Neutrophil (primary cell): ENCODE measurements around the gene MAPK1.
A peak's percentile ranks its signal among the peaks of the same experiment; 100 is the strongest.
"Not testable (repeated sequence)": the region's sequence is repeated elsewhere in the genome, so short reads cannot be mapped to it uniquely, and the experiment has no call there.

Experiments
- H3K27ac ChIP-seq: fragments of 200-600 bp; sonication (generic); 2 replicates; pipeline ENCODE4 v1.5.1; 2016; ENCODE audit warnings: mild to moderate bottlenecking, moderate library complexity
- H3K27me3 ChIP-seq: fragments of 200-600 bp; sonication (generic); 2 replicates; pipeline ENCODE4 v1.6.0; 2016; ENCODE audit warnings: mild to moderate bottlenecking
- H3K36me3 ChIP-seq: fragments of 200-600 bp; sonication (generic); 2 replicates; pipeline ENCODE4 v1.5.1; 2017
- H3K4me1 ChIP-seq, 2 experiments: fragments of 200-600 bp in 1 of 2; sonication (generic) in 1 of 2; 1 replicate in 1 of 2; 2 replicates in 1 of 2; pipeline versions ENCODE4 v1.5.1 to v1.6.1; 2013 to 2016; ENCODE audit warnings: low read depth in 1 of 2, low read length in 1 of 2, mild to moderate bottlenecking in 1 of 2, moderate library complexity in 1 of 2; ENCODE audit not compliant: control insufficient read depth in 1 of 2, insufficient read depth in 1 of 2
- H3K4me3 ChIP-seq, 2 experiments: fragments of 200-600 bp in 1 of 2; sonication (generic) in 1 of 2; 1 replicate in 1 of 2; 2 replicates in 1 of 2; pipeline ENCODE4 v1.5.1; 2013 to 2016; ENCODE audit warnings: low read depth in 1 of 2, low read length in 1 of 2, mild to moderate bottlenecking in 1 of 2, moderate library complexity in 1 of 2
- H3K9me3 ChIP-seq: fragments of 200-600 bp; sonication (generic); 2 replicates; pipeline ENCODE4 v1.5.1; 2016
- TF ChIP-seq, protein P1 (sequence below): fragments of 200-600 bp; sonication (generic); IDR thresholded peaks from 2 replicates; pipeline ENCODE4 v1.5.1; 2016; ENCODE audit warnings: antibody characterized with exemption

The MAPK1 gene

DNA sequence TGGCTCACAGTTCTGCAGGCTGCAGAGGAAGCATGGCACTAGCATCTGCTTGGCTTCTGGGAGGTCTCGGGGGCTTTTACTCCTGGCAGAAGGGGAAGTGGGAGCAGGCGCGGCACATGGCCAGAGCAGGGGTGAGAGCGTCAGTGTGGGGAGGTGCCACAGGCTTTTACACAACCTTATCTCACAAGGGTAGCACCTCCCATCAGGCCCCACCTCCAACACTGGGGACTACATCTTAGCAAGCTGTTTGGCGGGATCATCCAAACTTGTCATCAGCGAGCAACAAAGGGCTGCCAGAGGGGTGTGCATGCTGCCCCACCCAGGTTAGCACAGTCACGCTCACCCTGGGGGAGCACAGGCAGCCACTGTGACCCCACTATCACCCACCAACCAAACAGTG lies 112.9 kb downstream of the MAPK1 start:
- TF ChIP-seq, protein P1, sequence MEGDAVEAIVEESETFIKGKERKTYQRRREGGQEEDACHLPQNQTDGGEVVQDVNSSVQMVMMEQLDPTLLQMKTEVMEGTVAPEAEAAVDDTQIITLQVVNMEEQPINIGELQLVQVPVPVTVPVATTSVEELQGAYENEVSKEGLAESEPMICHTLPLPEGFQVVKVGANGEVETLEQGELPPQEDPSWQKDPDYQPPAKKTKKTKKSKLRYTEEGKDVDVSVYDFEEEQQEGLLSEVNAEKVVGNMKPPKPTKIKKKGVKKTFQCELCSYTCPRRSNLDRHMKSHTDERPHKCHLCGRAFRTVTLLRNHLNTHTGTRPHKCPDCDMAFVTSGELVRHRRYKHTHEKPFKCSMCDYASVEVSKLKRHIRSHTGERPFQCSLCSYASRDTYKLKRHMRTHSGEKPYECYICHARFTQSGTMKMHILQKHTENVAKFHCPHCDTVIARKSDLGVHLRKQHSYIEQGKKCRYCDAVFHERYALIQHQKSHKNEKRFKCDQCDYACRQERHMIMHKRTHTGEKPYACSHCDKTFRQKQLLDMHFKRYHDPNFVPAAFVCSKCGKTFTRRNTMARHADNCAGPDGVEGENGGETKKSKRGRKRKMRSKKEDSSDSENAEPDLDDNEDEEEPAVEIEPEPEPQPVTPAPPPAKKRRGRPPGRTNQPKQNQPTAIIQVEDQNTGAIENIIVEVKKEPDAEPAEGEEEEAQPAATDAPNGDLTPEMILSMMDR: no peak
- Histone ChIP-seq H3K9me3 (no peaks in the 10 kb centered on the region), H3K36me3 (peaks cover 82% of the 10 kb centered on the region), H3K4me3 (no peak overlapping the region), H3K27ac (no peak overlapping the region), H3K27me3 (no peaks in the 10 kb centered on the region), H3K4me1 (no peaks in the 10 kb centered on the region)

DNA sequence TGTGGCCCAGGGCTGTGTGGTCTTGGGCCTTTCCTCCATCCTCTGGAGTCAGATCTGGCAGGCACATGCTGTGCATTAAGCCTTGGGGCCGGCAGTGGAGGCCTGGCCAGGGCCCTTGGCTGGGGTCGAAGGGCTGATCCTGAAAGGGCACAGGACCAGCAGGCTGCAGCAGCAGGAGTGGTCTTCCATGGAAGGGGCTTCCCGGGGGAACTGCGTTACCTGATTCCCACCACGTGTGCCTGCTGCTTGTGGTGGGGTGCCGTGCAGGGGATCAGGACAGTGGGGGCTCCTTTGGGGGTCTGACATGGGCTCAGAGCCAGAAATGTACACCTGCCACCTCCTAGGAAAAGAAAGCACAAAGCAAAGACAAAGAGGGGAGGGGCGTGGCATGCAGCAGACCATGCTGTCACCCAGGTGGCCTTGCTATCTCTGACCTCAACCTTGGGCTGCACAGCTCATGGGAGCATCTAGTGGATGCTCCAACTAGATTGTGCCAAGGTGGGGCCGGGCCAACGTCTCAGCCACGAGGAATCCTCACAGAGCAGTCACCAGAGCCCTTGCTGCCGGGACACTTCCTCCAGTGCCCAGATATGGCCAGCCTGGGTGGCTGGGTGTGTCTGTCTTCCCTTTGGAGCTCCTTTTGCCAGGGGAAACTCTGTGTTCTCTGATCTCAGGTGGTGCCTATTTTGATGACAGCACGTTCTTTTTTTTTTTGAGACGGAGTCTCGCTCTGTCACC lies 113.9 kb downstream of the MAPK1 start:
- Histone ChIP-seq H3K27ac (peak overlapping the region; percentile 6), H3K36me3 (peaks cover 72% of the 10 kb centered on the region), H3K27me3 (no peaks in the 10 kb centered on the region), H3K4me3 (no peak overlapping the region), H3K4me1 (no peaks in the 10 kb centered on the region), H3K9me3 (no peaks in the 10 kb centered on the region)
- TF ChIP-seq, protein P1: no peak

DNA sequence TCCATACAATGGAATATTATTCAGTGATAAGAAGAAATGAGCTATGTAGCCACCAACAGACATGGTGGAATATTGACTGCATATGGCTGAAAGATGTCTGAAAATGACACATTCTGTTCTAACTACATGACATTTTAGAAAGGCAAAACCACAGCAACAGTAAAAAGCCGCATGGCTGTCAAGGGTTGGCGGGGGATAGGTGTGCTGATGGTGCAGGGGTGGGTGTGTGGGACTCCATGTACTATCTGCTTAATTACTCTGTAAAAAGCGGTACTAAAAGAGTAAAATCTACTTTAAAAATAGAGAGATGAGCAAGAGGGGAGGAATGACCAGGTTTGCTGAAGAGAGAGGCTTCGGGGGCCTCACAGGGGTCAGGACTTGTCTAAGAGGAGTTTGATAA lies 115.2 kb downstream of the MAPK1 start:
- peaks cover 60% of the 10 kb centered on the region for H3K36me3 ChIP-seq

DNA sequence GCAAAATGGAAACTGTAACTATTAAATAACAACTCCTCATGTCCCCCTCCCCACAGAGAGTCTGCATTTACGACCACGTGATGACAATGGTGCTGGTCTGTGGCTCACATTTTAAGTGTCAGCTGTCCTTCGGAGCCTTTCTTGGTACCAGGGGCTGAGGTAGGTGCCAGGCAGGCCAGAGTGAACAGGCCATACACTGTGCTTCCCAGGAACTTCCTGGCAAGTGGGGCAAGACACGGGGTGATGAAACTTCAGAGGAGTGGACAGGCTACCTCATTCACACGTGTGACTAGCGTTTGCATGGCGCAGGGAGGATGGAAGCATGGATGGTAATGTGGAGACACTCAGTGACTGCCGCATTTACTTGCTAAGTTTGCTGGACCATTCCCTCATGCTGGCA lies 121.5 kb downstream of the MAPK1 start:
- Histone ChIP-seq H3K27ac (no peak overlapping the region), H3K36me3 (peaks cover 7% of the 10 kb centered on the region), H3K27me3 (no peaks in the 10 kb centered on the region), H3K4me3 (no peak overlapping the region), H3K4me1 (peaks cover 0 to 9% of the 10 kb centered on the region in 2 experiments), H3K9me3 (no peaks in the 10 kb centered on the region)
- TF ChIP-seq, protein P1: no peak

More for the DNA sequence above, 115.2 kb downstream of the MAPK1 start:
- no peaks in the 10 kb centered on the region for H3K9me3 ChIP-seq
- no peak overlapping the region for H3K4me3 ChIP-seq
- no peaks in the 10 kb centered on the region for H3K27me3 ChIP-seq
- no peaks in the 10 kb centered on the region for H3K4me1 ChIP-seq
- TF ChIP-seq, protein P1: no peak
- H3K27ac ChIP-seq: peak overlapping the region; percentile 6

DNA sequence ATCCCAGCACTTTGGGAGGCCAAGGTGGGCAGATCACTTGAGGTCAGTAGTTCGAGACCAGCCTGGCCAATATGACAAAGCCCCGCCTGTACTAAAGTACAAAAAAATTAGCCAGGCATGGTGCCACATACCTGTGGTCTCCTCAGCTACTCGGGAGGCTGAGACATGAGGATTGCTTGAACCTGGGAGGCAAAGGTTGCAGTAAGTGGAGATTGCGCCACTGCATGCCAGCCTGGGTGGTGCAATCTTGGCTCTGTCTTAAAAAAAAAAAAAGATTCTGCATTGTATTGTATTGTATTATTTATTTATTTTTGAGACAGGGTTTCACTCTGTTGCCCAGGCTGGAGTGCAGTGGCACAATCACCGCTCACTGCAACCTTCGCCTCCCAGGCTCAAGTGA lies 122.5 kb downstream of the MAPK1 start:
- not testable (repeated sequence) for H3K4me1 ChIP-seq, H3K9me3 ChIP-seq, H3K36me3 ChIP-seq, H3K27me3 ChIP-seq, H3K27ac ChIP-seq, H3K4me3 ChIP-seq

DNA sequence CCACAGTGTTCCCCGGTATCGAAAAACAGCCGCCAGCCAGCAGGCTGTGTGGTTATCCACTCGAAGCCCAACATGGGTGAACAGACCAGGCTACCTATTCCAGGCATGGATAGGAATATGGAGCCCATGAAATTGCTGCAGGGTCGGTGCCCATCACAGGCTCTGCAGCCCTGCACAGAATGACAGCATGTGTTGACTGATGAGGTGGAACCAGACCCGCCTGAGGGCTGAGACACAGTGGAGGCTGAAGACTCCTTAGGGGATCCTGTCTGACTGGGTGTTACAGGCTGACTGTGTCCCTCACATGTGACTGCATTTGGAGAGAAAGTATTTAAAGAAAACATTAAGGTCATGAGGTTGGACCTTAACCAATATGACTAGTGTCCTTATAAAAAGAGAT lies 125.7 kb downstream of the MAPK1 start:
- Histone ChIP-seq H3K4me1 (peaks cover 0 to 18% of the 10 kb centered on the region in 2 experiments), H3K9me3 (no peaks in the 10 kb centered on the region), H3K27me3 (no peaks in the 10 kb centered on the region), H3K4me3 (no peak overlapping the region), H3K27ac (no peak overlapping the region), H3K36me3 (peaks cover 7% of the 10 kb centered on the region)
- TF ChIP-seq, protein P1: no peak
